Fibroblast of lung (primary cell): Measurements from ENCODE around the gene PJA1.

Experiments
- CTCF ChIP-seq, 2 donors: IDR thresholded peaks in 1 of 2; conservative IDR thresholded peaks in 1 of 2; 1 replicate in 1 of 2; 2 replicates in 1 of 2; pipeline ENCODE4 v1.5.1; 2011 to 2012; ENCODE audit warnings: low read length in 2 of 2, control low read depth in 1 of 2, inconsistent platforms in 1 of 2, low read depth in 1 of 2, mild to moderate bottlenecking in 1 of 2
- EZH2 ChIP-seq: IDR thresholded peaks from 2 replicates; pipeline ENCODE4 v1.5.1; 2012; ENCODE audit warnings: low read length, control low read depth, mild to moderate bottlenecking; ENCODE audit errors: missing control alignments

GRCh38 chrX:69136546-69137331 lies 28.5 kb downstream of the PJA1 start:
- TF ChIP-seq CTCF (conservative IDR thresholded peaks at IDR 0.05 in 1 of 2, IDR thresholded peaks at IDR 0.05 in 1 of 2; ENCODE audit: low read depth in 1 of 2, low read length in 2 of 2) (no peak), EZH2 (no peak)
